Measurements from ENCODE around the gene DNAJB9.

DNA sequence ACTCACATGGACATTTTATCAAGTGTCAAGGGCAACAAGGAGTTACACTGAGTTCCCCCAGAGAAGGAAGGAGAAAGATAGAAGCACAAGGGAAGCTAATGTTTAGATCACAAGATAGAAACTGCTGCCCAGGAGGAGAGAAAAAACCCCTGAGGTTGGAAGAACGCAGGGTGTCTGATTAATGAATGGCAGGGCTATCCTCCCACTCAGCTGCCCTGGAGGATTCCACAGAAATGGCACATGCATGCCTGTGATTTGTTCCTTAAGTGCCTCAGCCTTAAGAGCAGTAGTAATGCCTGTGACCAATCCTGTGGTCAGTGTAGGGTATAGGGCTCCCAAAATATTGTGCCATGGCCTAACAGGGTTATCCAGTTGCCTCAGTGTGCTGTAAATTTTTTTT, 20.2 kb downstream of the DNAJB9 start:
- TF ChIP-seq, protein P1, sequence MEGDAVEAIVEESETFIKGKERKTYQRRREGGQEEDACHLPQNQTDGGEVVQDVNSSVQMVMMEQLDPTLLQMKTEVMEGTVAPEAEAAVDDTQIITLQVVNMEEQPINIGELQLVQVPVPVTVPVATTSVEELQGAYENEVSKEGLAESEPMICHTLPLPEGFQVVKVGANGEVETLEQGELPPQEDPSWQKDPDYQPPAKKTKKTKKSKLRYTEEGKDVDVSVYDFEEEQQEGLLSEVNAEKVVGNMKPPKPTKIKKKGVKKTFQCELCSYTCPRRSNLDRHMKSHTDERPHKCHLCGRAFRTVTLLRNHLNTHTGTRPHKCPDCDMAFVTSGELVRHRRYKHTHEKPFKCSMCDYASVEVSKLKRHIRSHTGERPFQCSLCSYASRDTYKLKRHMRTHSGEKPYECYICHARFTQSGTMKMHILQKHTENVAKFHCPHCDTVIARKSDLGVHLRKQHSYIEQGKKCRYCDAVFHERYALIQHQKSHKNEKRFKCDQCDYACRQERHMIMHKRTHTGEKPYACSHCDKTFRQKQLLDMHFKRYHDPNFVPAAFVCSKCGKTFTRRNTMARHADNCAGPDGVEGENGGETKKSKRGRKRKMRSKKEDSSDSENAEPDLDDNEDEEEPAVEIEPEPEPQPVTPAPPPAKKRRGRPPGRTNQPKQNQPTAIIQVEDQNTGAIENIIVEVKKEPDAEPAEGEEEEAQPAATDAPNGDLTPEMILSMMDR (IDR thresholded peaks at IDR 0.05), result no peak
- TF ChIP-seq EZH2 (IDR thresholded peaks at IDR 0.05), result no peak
